Bronchial epithelial cell (primary cell): ENCODE data around the gene CAMK1G. TPM values are rescaled to one million over a fixed set of nuclear protein-coding genes. Genes with fewer than 3 reads are reported as not detected.

Experiments used
- DNase-seq: peaks from one replicate; pipeline ENCODE4 v3.0.0-alpha.2; 2010; ENCODE audit warnings: low read depth
- FAIRE-seq: peaks from 2 replicates; lab custom pipeline; 2011; peaks lifted over from hg19 to GRCh38; lab: Jason Lieb, UNC
- H3K27me3 ChIP-seq: 2 replicates; pipeline ENCODE4 v1.5.1; 2011; ENCODE audit warnings: low read length; ENCODE audit not compliant: control insufficient read depth, insufficient read depth
- H3K36me3 ChIP-seq: 2 replicates; pipeline ENCODE4 v1.5.1; 2011; ENCODE audit warnings: low read length; ENCODE audit not compliant: control insufficient read depth, insufficient read depth
- H3K4me3 ChIP-seq: 2 replicates; pipeline ENCODE4 v1.5.1; 2011; ENCODE audit warnings: mild to moderate bottlenecking, low read depth, low read length, control low read depth
- total RNA-seq: library from RNA; depleted of rRNA; stranded (reverse); fragments of >200 nt; gene quantifications from 2 replicates; pipeline ENCODE4 v1.2.1, GENCODE V29; 2014
- TF ChIP-seq, protein P1 (sequence below): IDR thresholded peaks from 2 replicates; pipeline ENCODE4 v1.5.1; 2011; ENCODE audit warnings: mild to moderate bottlenecking, moderate library complexity, low read length, control low read depth, inconsistent platforms; ENCODE audit not compliant: insufficient read depth, severe bottlenecking

Gene CAMK1G
- total RNA-seq, 1 donor from 2014 or later: not detected

DNA sequence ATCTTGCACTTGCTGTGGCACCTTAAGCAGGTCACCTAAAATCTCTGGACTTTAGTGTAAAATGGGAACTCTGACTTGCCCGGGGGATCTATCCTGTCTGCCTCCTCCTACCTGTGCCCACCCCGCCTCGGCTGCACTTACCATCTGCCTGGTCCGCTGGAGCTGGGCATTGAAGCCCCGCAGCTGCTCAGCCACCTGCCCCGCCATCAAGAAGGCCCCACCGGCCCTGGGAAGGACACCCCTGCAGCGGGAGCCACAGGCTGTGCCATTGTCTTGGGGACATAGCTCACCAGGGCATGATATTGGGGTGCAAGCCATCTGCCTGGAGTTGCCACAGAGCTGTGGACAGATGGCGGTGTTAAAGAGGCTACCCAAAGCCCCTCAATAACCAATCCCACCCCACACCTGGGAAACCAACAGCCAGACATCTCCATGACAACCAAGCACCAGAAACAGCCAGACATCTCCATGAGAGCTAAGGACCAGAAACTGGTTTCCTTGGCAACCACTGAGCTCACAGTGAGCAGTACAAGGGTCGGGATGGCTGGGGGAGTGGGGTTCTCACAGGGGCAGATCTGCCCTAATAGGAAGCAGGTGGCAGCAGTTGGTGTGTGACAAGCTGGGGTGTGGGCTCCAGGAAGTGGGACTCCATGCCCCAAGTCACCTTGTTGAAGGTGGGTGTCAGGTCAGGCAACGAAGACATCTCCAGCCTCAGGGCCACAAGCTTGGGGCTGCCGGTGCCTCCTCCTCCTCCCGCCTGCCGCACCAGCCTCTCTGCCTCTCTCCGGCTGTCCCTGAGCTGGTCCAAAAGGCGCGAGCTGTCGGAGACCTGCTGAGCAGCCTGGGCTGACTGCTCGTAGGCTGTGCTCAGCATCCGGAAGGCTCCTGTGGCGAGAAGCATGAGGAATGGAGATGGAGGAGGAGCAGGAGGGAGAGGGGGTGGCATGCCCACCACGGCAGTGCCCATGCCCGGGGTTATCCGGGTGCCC, 39.6 kb downstream of the CAMK1G start:
- Histone ChIP-seq H3K27me3 (no peaks in the 10 kb centered on the region), H3K36me3 (peaks cover 85% of the 10 kb centered on the region), H3K4me3 (no peak overlapping the region)
- TF ChIP-seq, protein P1, sequence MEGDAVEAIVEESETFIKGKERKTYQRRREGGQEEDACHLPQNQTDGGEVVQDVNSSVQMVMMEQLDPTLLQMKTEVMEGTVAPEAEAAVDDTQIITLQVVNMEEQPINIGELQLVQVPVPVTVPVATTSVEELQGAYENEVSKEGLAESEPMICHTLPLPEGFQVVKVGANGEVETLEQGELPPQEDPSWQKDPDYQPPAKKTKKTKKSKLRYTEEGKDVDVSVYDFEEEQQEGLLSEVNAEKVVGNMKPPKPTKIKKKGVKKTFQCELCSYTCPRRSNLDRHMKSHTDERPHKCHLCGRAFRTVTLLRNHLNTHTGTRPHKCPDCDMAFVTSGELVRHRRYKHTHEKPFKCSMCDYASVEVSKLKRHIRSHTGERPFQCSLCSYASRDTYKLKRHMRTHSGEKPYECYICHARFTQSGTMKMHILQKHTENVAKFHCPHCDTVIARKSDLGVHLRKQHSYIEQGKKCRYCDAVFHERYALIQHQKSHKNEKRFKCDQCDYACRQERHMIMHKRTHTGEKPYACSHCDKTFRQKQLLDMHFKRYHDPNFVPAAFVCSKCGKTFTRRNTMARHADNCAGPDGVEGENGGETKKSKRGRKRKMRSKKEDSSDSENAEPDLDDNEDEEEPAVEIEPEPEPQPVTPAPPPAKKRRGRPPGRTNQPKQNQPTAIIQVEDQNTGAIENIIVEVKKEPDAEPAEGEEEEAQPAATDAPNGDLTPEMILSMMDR: no peak
- DNase-seq: no peak
- peak; percentile 88 for FAIRE-seq

DNA sequence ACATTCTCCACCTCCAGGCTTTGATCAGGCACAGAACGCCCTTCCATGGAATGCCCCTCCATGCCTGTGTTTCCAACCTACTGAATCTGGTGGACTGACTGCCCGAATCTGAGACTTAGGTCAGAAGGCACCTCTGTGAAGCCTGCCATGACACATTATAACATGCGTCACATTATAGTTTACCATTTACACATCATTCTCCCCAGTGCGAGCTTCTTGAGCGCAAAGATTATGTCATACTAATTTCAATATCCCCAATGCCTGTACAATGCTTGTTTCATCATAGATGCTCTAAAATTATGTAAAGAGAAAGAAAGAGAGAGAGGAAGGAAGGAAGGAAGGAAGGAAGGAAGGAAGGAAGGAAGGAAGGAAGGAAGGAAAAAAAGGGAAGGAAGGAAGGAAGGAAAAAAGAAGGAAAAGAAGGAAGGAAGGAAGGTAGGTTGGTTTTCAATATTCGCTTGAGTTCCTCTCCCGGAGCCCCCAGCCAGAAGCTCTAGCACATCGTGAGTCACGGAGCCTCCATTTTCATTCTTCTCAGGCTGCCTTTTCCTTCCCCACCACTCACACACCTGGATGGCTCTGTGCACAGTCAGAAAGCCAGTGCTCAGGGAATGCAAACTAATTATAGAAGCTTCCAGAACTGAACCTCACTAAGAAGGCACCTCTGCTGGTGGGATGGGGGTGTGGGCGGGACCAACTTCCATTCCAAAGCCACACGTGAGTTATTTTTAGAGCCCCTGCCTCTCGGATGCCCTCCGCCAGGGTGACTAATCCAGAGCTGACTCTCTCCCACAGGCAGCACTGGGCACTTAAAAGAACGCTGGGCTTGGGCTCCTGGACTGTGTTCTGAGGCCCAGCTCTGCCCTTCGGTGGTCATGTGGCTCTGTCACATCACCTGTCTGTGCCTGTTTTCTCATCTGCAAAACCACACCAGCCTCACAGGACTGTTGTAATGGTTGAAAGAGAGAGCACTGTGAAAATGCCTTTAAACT, 41.3 kb downstream of the CAMK1G start:
- TF ChIP-seq, protein P1: no peak
- Histone ChIP-seq H3K36me3 (peaks cover 75% of the 10 kb centered on the region), H3K4me3 (no peak overlapping the region), H3K27me3 (no peaks in the 10 kb centered on the region)
- no peak for FAIRE-seq
- DNase-seq: no peak

DNA sequence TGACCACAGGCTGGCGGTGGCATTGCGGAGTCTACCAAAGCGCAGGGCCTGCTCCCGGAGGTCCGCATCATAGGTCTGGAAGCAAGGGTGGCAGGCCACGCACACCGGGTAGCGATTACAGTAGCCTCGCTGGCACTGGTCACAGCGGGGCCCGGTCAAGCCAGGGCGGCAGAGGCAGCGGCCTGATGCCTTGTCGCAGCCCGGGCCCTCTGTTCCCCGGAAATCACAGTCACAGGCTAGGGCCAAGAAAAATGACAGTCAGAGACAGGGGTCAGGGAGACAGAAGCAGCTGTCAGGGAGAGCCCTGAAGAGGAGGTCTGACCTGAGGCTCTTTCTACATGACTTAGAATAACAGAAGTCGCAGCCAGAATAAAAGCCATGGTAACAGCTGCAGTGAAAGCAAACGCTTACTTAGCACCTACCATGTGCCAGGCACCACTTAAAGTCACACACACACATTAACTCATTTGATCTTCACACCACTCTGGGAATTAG, 42.3 kb downstream of the CAMK1G start:
- Histone ChIP-seq H3K36me3 (peaks cover 79% of the 10 kb centered on the region), H3K27me3 (no peaks in the 10 kb centered on the region), H3K4me3 (no peak overlapping the region)
- FAIRE-seq: no peak
- TF ChIP-seq, protein P1: no peak
- no peak for DNase-seq

DNA sequence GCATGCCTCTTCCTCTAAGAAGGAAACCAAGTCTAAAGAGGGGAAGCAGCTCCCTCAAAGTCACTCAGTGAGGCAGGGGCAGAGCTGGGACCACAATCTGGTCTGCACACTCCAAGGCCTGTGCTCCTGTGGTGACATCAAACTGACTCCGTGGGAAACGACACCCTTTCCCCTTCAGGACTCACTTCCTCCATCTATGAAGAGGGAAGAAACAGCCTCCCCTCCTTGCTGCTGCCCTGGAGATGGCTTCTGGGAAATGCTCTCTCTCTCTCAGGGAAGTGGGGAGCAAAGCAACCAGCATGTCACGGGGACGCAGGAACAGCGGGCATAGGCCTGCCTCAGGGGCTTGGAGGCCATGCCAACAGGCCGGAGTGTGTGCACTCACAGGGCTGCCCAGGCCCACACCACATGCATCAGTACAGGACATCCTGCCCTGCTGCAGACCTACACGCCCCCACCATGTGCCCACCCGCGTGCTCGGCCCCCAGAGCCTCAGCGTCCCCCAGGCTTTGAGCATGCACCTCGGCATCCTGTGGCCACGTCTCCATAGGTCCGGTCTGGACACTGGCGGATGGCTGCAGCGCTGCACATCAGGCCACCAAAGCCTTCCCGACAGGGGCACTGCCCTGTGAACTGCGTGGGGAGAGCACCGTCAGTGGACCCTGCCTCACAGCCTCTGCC, 43.0 kb downstream of the CAMK1G start:
- Histone ChIP-seq H3K27me3 (no peaks in the 10 kb centered on the region), H3K4me3 (no peak overlapping the region), H3K36me3 (peaks cover 79% of the 10 kb centered on the region)
- no peak for DNase-seq
- FAIRE-seq: no peak
- TF ChIP-seq, protein P1: no peak
